ENCODE results near the gene INPP4A.

- TF ChIP-seq CTCF (conservative IDR thresholded peaks at IDR 0.05; ENCODE audit: low read depth, low read length) (no peak), EZH2 (IDR thresholded peaks at IDR 0.05; ENCODE audit: low read length, unreplicated experiment) (no peak)
Measured at GRCh38 chr2:98503481-98504105, 58.9 kb downstream of the INPP4A start.

All from PC-3 (cell line).